Measurements from ENCODE around the gene FAM222B.
"Not testable (repeated sequence)": the region's sequence is repeated elsewhere in the genome, so short reads cannot be mapped to it uniquely, and the experiment has no call there.

FAM222B gene

GRCh38 chr17:28854457-28855335 lies 12.1 kb upstream of the FAM222B start, which contains the start of gene ERAL1:
ERAL1 (plus strand) TSS chr17:28855016; CDS start chr17:28855035, 19 bp downstream.
- TF ChIP-seq CTCF (IDR thresholded peaks at IDR 0.05; ENCODE audit: control insufficient read depth, extremely low read depth, insufficient read depth) = no peak
- H3K4me3 ChIP-seq (ENCODE audit: low read depth, low read length) = peak within 1 kb of the TSS; percentile 97
- DNase-seq (ENCODE audit: low read depth) = peak; percentile 70

GRCh38 chr17:28853295-28853694 lies 10.7 kb upstream of the FAM222B start:
- no peak for DNase-seq (ENCODE audit: low read depth)
- TF ChIP-seq CTCF (IDR thresholded peaks at IDR 0.05; ENCODE audit: control insufficient read depth, extremely low read depth, insufficient read depth) = no peak
- H3K4me3 ChIP-seq (ENCODE audit: low read depth, low read length) = no peak overlapping the region

GRCh38 chr17:28849281-28849680 lies 6.7 kb upstream of the FAM222B start:
- no peak for DNase-seq (ENCODE audit: low read depth)
- no peak for TF ChIP-seq CTCF (IDR thresholded peaks at IDR 0.05; ENCODE audit: control insufficient read depth, extremely low read depth, insufficient read depth)

GRCh38 chr17:28848667-28849066 lies 6.1 kb upstream of the FAM222B start:
- DNase-seq (ENCODE audit: low read depth) = not testable (repeated sequence)

More at GRCh38 chr17:28849281-28849680, 6.7 kb upstream of the FAM222B start:
- no peak overlapping the region for H3K4me3 ChIP-seq (ENCODE audit: low read depth, low read length)

GRCh38 chr17:28846699-28847098 lies 4.1 kb upstream of the FAM222B start:
- H3K4me3 ChIP-seq (ENCODE audit: low read depth, low read length); DNase-seq (ENCODE audit: low read depth): not testable (repeated sequence)

More at GRCh38 chr17:28848667-28849066, 6.1 kb upstream of the FAM222B start:
- TF ChIP-seq CTCF (IDR thresholded peaks at IDR 0.05; ENCODE audit: control insufficient read depth, extremely low read depth, insufficient read depth) = peak; percentile 23; the same call in 1 of the 2 replicates
- H3K4me3 ChIP-seq (ENCODE audit: low read depth, low read length) = not testable (repeated sequence)

GRCh38 chr17:28846231-28846630 lies 3.6 kb upstream of the FAM222B start:
- no peak for DNase-seq (ENCODE audit: low read depth)
- H3K4me3 ChIP-seq (ENCODE audit: low read depth, low read length) = no peak overlapping the region
- TF ChIP-seq CTCF (IDR thresholded peaks at IDR 0.05; ENCODE audit: control insufficient read depth, extremely low read depth, insufficient read depth) = no peak

- no peak for DNase-seq (ENCODE audit: low read depth)
- H3K4me3 ChIP-seq (ENCODE audit: low read depth, low read length) = no peak overlapping the region
- TF ChIP-seq CTCF (IDR thresholded peaks at IDR 0.05; ENCODE audit: control insufficient read depth, extremely low read depth, insufficient read depth) = no peak
Observed at GRCh38 chr17:28843816-28844148, 1.2 kb upstream of the FAM222B start.
